ENCODE results near the gene GPR35.
"Not testable (repeated sequence)": the region's sequence is repeated elsewhere in the genome, so short reads cannot be mapped to it uniquely, and the experiment has no call there.

GPR35 gene

GRCh38 chr2:240602266-240603050 lies 22.8 kb upstream of the GPR35 start:
- no peak for DNase-seq (ENCODE audit: low read depth in 1 of 2, low spot score in 1 of 2)

- DNase-seq (ENCODE audit: low read depth in 1 of 2, low spot score in 1 of 2) = no peak
These were observed 22.0 kb upstream of the GPR35 start for GRCh38 chr2:240603081-240603835.

DNA sequence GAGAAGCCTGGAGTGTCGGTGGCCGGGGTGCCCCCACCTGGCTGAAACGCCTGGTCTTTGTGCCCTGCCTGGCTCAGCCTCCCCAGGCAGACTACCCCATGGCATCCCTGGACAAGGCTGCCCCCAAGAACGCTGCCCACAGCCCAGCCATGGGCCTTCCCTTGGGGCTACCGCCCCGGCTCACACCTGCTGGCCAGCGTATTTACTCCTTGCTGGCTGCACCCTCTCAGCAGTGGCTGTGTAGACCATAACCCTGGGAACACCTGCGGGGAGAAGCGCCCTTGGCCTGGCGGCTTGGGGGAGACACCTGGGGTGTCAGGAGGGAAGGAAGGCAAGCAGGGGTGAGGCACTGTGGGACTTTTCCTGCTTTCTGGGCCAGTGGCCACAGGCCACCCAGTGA lies 21.4 kb upstream of the GPR35 start:
- no peak for DNase-seq (ENCODE audit: low read depth in 1 of 2, low spot score in 1 of 2)

DNA sequence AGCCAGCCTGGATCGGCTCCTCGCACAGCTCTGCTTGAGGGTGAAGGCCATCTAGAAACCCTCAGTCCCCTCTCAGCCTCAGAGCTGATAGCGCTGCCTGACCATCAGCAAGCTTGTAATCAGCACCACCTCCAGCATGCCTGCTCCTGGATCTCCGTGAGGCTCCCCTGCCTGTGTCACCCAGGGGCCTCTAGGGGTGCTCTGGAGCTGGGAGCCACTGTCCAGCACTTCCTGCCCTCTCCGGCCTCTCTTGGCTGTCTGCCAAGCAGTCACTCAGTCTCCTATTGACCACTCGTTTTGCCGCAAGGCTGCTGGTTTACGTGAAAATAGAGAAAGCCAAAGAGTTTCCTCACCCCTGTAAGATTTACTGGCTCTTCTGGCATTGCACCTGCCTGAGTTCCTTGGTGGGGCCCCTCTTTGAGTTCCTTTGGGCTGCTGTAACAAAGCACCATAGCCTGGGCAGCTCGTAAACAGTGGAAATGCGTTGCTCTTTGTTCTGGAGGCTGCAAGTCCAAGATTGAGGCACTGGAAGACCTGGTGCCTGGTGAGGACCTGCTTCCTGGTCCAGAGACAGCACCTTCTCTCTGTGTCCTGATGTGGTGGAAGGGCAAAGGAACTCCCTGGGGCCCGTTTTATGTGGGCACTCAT lies 20.9 kb upstream of the GPR35 start:
- DNase-seq (ENCODE audit: low read depth in 1 of 2, low spot score in 1 of 2) = no peak

DNA sequence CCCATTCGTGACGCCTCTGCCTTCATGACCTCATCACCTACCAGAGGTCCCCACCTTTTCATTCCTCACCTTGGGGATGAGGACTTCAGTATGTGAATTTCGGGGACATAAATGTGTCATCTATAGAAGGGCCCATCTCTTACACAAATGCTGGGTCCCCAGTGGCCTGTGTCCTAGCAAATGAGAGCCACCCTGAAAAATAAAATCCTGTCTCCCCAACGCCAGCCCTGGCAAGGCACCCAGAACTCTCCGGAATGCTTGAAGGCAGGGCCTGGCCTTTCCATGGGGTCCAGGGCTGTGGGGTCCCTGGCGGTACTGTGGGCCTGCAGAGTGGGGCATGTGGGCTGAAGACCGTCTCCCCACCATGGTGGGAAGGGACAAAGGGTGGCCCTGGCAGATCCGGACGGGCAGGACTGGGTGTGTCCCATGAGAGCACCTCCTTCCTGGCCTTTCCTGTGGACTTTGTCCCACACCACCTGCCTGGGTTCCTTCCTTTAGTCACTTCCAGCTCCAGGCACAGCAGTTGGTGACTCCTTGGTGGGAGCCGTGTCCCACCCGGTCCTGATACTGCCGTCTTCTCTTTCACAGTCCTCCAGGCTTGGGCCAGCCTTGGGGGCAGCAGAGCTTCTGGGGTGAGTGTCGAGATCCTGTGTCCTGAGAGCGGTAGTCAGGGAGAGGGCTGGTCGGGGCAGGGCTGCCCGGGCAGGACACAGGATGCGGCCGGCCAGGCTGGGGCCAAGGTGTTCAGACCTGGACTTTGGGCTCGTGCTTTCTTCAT lies 20.2 kb upstream of the GPR35 start:
- DNase-seq (ENCODE audit: low read depth in 1 of 2, low spot score in 1 of 2) = no peak

- DNase-seq (ENCODE audit: low read depth in 1 of 2, low spot score in 1 of 2) = no peak
These were observed 19.2 kb upstream of the GPR35 start for GRCh38 chr2:240605867-240606743.

DNA sequence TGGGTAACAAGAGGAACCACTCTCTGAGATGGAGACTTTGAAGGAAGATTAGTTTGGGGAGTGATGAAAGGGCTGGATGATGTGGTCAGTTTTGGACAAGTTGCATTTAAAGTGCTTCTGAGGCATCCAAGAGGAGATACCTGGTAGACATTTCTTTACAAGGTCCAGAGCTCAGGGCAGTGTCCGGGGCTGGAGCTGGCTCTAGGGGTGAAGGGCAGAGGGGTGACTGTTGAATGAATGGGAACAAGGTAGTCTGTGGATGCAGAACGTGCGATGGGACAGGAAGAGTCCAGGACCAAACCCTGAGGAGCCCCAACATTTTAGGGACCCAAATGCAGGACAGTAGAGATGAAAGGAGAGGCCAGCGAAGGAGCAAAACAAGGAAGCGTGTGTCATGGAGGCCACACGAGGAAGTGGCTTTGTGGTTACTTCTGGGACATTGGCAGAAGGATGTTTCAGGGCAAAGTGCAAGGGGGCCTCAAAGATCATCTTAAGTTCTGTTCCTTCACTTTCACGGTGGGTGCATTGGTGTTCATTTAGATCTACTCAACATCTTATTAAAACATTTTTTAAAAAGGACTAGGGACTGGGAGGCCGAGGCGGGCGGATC lies 13.6 kb upstream of the GPR35 start:
- DNase-seq (ENCODE audit: low read depth in 1 of 2, low spot score in 1 of 2) = no peak

DNA sequence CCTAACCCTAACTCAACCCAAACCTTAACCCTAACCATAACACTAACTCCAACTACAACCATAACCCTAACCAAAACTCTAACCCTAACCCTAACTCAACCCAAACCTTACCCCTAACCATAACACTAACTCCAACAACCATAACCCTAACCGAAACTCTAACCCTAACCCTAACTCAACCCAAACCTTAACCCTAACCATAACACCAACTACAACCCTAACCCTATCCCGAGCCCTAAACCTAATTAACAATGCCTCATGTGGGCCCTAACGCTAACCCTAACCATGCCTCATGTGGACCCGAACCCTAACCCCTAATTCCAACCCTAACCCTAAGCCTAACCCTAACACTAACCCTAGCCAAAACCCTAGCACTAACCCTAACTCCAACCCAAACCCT lies 11.5 kb upstream of the GPR35 start:
- DNase-seq (ENCODE audit: low read depth in 1 of 2, low spot score in 1 of 2) = no peak

GRCh38 chr2:240614391-240614790 lies 10.9 kb upstream of the GPR35 start:
- DNase-seq (ENCODE audit: low read depth in 1 of 2, low spot score in 1 of 2) = no peak

- DNase-seq (ENCODE audit: low read depth in 1 of 2, low spot score in 1 of 2) = no peak
These were observed 9.9 kb upstream of the GPR35 start for GRCh38 chr2:240615396-240615795.

- no peak for DNase-seq (ENCODE audit: low read depth in 1 of 2, low spot score in 1 of 2)
These were observed 9.3 kb upstream of the GPR35 start for GRCh38 chr2:240615820-240616547.

DNA sequence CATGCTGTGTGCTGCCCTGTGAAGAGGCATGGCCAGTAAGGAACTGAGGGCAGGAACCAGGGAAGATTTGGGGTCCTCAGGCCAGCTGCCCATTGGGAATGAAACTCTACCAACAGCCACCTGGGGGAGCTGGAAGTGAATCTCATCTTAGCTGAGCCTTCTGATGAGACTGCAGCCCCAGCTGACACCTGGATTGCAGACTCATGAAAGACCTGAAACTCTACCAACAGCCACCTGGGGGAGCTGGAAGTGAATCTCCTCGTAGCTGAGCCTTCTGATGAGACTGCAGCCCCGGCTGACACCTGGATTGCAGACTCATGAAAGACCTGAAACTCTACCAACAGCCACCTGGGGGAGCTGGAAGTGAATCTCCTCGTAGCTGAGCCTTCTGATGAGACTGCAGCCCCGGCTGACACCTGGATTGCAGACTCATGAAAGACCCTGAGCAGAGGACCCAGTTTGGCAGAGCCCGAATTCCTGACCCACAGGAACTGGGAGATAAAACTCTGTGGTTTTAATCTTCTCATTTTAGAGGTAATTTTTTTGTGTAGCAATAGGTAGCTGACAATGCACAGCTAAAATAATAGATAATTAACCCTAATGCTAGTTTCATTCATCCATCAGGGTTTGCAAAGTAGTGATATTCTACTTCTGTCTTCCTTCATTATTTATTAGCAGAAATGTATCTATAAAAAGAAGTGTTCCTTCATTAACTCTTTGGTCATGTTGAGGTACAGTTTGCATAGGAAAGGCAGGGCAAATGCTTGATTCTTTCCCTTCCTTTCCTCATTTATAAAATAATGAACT lies 8.2 kb upstream of the GPR35 start:
- DNase-seq (ENCODE audit: low read depth in 1 of 2, low spot score in 1 of 2) = not testable (repeated sequence)

DNA sequence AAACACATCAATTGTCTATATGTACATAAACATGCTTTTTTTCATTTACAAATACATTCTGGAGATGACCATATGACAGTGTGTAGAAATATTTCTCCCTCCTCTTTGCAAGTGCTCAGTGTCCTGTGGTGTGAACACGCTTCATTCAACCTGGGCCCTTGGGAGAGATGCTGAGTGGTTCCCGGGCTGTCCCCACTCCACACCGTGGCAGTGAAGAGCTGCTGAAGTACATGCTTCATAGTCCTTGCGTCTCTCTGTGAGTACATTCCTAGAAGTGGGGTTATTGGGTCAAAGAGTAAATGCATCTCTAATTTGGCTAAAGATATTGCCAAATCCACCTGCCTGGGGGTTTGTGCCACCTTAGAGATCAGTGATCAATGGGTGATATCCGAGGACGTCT lies 6.5 kb upstream of the GPR35 start:
- DNase-seq (ENCODE audit: low read depth in 1 of 2, low spot score in 1 of 2) = no peak

GRCh38 chr2:240619506-240620148 lies 5.7 kb upstream of the GPR35 start:
- DNase-seq (ENCODE audit: low read depth in 1 of 2, low spot score in 1 of 2) = no peak

DNA sequence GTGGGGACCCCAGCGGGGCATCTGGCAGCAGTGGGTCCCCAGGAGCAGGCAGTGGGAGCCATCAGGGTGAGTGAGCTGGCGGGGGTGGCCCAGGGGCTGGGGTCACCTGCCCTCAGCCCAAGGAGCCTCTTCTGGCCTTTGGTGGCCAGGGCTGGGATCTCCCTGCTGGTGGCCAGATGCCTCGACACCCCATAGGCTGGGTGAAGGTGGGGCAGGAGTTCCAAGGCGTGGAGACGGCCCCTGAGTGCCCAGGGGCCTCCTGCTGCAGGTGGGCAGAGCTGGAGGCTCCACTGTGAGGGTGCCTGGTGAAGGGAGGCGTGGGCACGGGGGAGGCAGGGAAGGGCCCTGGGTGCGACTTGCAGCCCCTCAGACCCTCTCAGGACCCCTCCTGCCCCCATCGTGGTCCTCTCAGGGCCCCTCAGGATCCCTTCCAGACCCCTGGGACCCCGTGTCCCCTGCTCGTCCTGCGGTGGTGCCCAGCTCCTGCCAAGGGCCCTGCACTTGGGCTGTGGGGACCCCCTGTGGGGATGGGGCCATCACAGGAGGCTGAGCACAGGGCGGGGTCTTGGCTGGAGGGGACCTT lies 5.0 kb upstream of the GPR35 start:
- DNase-seq (ENCODE audit: low read depth in 1 of 2, low spot score in 1 of 2) = no peak

DNA sequence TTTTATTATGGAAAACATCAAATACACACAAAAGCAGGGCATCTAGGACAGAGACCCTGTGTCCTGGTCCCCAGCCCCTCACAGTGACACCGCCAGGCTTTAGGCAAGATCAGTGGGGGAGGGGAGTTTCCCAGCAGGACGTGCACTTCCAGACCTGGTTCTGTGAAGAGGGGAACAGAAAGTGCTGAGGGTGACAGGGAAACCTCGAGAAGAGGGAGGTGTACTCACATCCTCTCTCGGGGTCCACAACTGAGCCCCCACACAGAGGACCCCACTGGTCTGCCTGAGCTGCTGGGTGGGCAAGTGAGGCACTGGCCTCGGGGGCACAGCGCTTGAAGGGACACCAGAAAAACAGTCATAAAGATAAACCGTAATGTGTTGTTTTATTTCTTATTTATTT lies 4.4 kb upstream of the GPR35 start:
- DNase-seq (ENCODE audit: low read depth in 1 of 2, low spot score in 1 of 2) = no peak

DNA sequence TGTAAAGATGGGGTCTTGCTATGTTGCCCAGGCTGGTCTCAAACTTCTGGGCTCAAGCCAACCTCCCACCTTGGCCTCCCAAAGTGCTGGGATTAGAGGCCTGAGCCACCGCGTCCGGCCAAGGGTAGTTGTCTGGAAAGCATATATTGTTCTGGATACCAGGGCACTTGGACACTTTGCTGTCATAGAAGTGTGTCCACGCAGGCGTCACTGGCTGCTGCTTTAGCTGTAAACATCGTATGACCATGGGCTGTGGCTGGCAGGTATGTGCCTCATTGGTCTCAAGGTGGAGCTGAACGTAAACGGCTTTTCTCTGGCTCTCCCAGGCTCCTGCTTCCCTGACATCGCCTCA lies 3.2 kb upstream of the GPR35 start:
- DNase-seq (ENCODE audit: low read depth in 1 of 2, low spot score in 1 of 2) = no peak

Data from activated CD4-positive, alpha-beta T cell treated with anti-CD3 and anti-CD28 coated beads, Interleukin-2, amount 50 U/mL, for 24 hours (primary cell).